SK-N-SH treated with all-trans-retinoic acid at 6 μM for 48 hours (cell line): Measurements from ENCODE around the gene MTUS2.

ENCODE experiments used
- ATAC-seq: fragments of 200-7000 bp; cut with Tn5 transposase; 3 replicates; pipeline ENCODE4 v1.9.1; 2020; ENCODE audit warnings: mild to moderate bottlenecking, moderate library complexity
- ARNTL ChIP-seq: fragments of 450-650 bp; formaldehyde crosslinking; IDR thresholded peaks from 2 replicates; pipeline ENCODE4 v1.5.0; 2020; ENCODE audit warnings: low read depth, mild to moderate bottlenecking, moderate library complexity, borderline replicate concordance
- BACH2 ChIP-seq: fragments of 250-450 bp; sonication (Bioruptor Pico); IDR thresholded peaks from 2 replicates; pipeline ENCODE4 v1.9.0; 2021; ENCODE audit warnings: mild to moderate bottlenecking, borderline replicate concordance
- CSDC2 ChIP-seq: fragments of 250-450 bp; sonication (Bioruptor Pico); IDR thresholded peaks from 2 replicates; pipeline ENCODE4 v1.5.0; 2020; ENCODE audit warnings: mild to moderate bottlenecking, moderate library complexity
- ESRRG ChIP-seq: fragments of 250-450 bp; sonication (Bioruptor Pico); IDR thresholded peaks from 2 replicates; pipeline ENCODE4 v1.6.1; 2021; ENCODE audit warnings: mild to moderate bottlenecking
- GLIS3 ChIP-seq: fragments of 250-450 bp; sonication (Bioruptor Pico); IDR thresholded peaks from 2 replicates; pipeline ENCODE4 v1.5.0; 2020; ENCODE audit warnings: mild to moderate bottlenecking, moderate library complexity
- ISL1 ChIP-seq: fragments of 250-450 bp; sonication (Bioruptor Pico); IDR thresholded peaks from 2 replicates; pipeline ENCODE4 v2.1.2; 2022; ENCODE audit warnings: mild to moderate bottlenecking, moderate library complexity
- OSR1 ChIP-seq: fragments of 250-450 bp; sonication (Bioruptor Pico); IDR thresholded peaks from 2 replicates; pipeline ENCODE4 v1.8.0; 2022; ENCODE audit warnings: moderate library complexity, mild to moderate bottlenecking, inconsistent platforms
- PPARA ChIP-seq: fragments of 250-450 bp; sonication (Bioruptor Pico); IDR thresholded peaks from 2 replicates; pipeline ENCODE4 v1.5.0; 2020; ENCODE audit warnings: mild to moderate bottlenecking, borderline replicate concordance
- RARB ChIP-seq: fragments of 250-450 bp; sonication (Bioruptor Pico); IDR thresholded peaks from 2 replicates; pipeline ENCODE4 v1.8.0; 2021; ENCODE audit warnings: mild to moderate bottlenecking, moderate library complexity
- SNAI2 ChIP-seq: fragments of 250-450 bp; sonication (Bioruptor Pico); IDR thresholded peaks from 2 replicates; pipeline ENCODE4 v1.5.0; 2020; ENCODE audit warnings: mild to moderate bottlenecking, moderate library complexity
- TCF4 ChIP-seq: fragments of 250-450 bp; sonication (Bioruptor Pico); IDR thresholded peaks from 2 replicates; pipeline ENCODE4 v1.8.0; 2021; ENCODE audit warnings: mild to moderate bottlenecking, moderate library complexity, borderline replicate concordance
- TOX ChIP-seq: fragments of 250-450 bp; sonication (Bioruptor Pico); IDR thresholded peaks from 2 replicates; pipeline ENCODE4 v1.8.0; 2021; ENCODE audit warnings: mild to moderate bottlenecking, moderate library complexity, borderline replicate concordance
- ZC3H10 ChIP-seq: fragments of 250-450 bp; sonication (Bioruptor Pico); IDR thresholded peaks from 2 replicates; pipeline ENCODE4 v1.5.1; 2021; ENCODE audit warnings: mild to moderate bottlenecking, moderate library complexity
- ZFP3 ChIP-seq: fragments of 250-450 bp; sonication (Bioruptor Pico); IDR thresholded peaks from 2 replicates; pipeline ENCODE4 v1.5.0; 2020; ENCODE audit warnings: mild to moderate bottlenecking, moderate library complexity
- ZFP30 ChIP-seq: fragments of 450-650 bp; formaldehyde crosslinking; IDR thresholded peaks from 2 replicates; pipeline ENCODE4 v1.5.0; 2022; ENCODE audit warnings: mild to moderate bottlenecking, moderate library complexity
- ZNF565 ChIP-seq: fragments of 450-650 bp; formaldehyde crosslinking; conservative IDR thresholded peaks from 2 replicates; pipeline ENCODE4 v1.5.0; 2020; ENCODE audit warnings: low read depth, mild to moderate bottlenecking, moderate library complexity
- ZNF70 ChIP-seq: fragments of 450-650 bp; formaldehyde crosslinking; IDR thresholded peaks from 2 replicates; pipeline ENCODE4 v1.5.0; 2020; ENCODE audit warnings: mild to moderate bottlenecking, moderate library complexity
- ZNF8 ChIP-seq: fragments of 450-650 bp; formaldehyde crosslinking; IDR thresholded peaks from 2 replicates; pipeline ENCODE4 v1.5.0; 2020; ENCODE audit warnings: mild to moderate bottlenecking, moderate library complexity
- TF ChIP-seq, protein P1 (sequence below): fragments of 250-450 bp; sonication (Bioruptor Pico); IDR thresholded peaks from 2 replicates; pipeline ENCODE4 v1.8.0; 2020; ENCODE audit warnings: mild to moderate bottlenecking, moderate library complexity, borderline replicate concordance
- TF ChIP-seq, protein P2 (sequence below): fragments of 250-450 bp; sonication (Bioruptor Pico); IDR thresholded peaks from 2 replicates; pipeline ENCODE4 v1.8.0; 2021; ENCODE audit warnings: low read depth, mild to moderate bottlenecking, moderate library complexity, borderline replicate concordance
- TF ChIP-seq, protein P3 (sequence below): fragments of 250-450 bp; sonication (Bioruptor Pico); IDR thresholded peaks from 2 replicates; pipeline ENCODE4 v1.5.0; 2020; ENCODE audit warnings: mild to moderate bottlenecking, moderate library complexity
- TF ChIP-seq, protein P4 (sequence below): fragments of 250-450 bp; sonication (Bioruptor Pico); IDR thresholded peaks from 2 replicates; pipeline ENCODE4 v1.5.1; 2021; ENCODE audit warnings: mild to moderate bottlenecking, moderate library complexity
- TF ChIP-seq, protein P5 (sequence below): fragments of 250-450 bp; sonication (Bioruptor Pico); IDR thresholded peaks from 2 replicates; pipeline ENCODE4 v1.5.1; 2020; ENCODE audit warnings: low read depth, mild to moderate bottlenecking, moderate library complexity

The MTUS2 gene

DNA sequence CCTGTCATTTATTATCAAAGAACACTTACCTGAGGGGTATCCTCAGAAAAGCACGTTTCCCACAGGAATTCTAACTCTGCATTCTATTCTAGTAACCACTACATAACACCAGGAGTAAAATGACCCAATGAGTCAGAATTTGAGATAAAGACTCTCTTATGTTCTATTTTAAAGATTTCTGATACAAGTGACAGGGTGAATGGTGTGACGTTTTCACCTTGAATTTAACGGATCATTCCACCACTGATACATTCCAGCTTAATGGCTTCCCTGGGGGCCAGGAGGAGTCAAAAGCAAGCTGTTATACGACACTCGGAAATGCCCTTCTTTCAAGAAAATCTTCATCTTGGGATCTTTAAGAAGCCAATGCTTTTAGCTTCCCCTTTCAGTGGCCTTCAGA lies 720.2 kb downstream of the MTUS2 start:
- TF ChIP-seq, protein P1, sequence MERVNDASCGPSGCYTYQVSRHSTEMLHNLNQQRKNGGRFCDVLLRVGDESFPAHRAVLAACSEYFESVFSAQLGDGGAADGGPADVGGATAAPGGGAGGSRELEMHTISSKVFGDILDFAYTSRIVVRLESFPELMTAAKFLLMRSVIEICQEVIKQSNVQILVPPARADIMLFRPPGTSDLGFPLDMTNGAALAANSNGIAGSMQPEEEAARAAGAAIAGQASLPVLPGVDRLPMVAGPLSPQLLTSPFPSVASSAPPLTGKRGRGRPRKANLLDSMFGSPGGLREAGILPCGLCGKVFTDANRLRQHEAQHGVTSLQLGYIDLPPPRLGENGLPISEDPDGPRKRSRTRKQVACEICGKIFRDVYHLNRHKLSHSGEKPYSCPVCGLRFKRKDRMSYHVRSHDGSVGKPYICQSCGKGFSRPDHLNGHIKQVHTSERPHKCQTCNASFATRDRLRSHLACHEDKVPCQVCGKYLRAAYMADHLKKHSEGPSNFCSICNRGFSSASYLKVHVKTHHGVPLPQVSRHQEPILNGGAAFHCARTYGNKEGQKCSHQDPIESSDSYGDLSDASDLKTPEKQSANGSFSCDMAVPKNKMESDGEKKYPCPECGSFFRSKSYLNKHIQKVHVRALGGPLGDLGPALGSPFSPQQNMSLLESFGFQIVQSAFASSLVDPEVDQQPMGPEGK (CRISPR knock-in tag) = no peak
- TF ChIP-seq ZFP30 (CRISPR knock-in tag) (no peak), BACH2 (CRISPR knock-in tag) (no peak), ZC3H10 (CRISPR knock-in tag) (no peak), ZNF8 (CRISPR knock-in tag) (no peak), PPARA (CRISPR knock-in tag) (no peak), OSR1 (CRISPR knock-in tag) (no peak), RARB (CRISPR knock-in tag) (no peak), SNAI2 (CRISPR knock-in tag) (no peak), ESRRG (CRISPR knock-in tag) (no peak), TCF4 (no peak), ZFP3 (CRISPR knock-in tag) (no peak), CSDC2 (CRISPR knock-in tag) (no peak), GLIS3 (no peak)
- TF ChIP-seq, protein P2, sequence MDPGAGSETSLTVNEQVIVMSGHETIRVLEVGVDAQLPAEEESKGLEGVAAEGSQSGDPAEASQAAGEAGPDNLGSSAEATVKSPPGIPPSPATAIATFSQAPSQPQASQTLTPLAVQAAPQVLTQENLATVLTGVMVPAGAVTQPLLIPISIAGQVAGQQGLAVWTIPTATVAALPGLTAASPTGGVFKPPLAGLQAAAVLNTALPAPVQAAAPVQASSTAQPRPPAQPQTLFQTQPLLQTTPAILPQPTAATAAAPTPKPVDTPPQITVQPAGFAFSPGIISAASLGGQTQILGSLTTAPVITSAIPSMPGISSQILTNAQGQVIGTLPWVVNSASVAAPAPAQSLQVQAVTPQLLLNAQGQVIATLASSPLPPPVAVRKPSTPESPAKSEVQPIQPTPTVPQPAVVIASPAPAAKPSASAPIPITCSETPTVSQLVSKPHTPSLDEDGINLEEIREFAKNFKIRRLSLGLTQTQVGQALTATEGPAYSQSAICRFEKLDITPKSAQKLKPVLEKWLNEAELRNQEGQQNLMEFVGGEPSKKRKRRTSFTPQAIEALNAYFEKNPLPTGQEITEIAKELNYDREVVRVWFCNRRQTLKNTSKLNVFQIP (CRISPR knock-in tag) = no peak
- TF ChIP-seq, protein P3, sequence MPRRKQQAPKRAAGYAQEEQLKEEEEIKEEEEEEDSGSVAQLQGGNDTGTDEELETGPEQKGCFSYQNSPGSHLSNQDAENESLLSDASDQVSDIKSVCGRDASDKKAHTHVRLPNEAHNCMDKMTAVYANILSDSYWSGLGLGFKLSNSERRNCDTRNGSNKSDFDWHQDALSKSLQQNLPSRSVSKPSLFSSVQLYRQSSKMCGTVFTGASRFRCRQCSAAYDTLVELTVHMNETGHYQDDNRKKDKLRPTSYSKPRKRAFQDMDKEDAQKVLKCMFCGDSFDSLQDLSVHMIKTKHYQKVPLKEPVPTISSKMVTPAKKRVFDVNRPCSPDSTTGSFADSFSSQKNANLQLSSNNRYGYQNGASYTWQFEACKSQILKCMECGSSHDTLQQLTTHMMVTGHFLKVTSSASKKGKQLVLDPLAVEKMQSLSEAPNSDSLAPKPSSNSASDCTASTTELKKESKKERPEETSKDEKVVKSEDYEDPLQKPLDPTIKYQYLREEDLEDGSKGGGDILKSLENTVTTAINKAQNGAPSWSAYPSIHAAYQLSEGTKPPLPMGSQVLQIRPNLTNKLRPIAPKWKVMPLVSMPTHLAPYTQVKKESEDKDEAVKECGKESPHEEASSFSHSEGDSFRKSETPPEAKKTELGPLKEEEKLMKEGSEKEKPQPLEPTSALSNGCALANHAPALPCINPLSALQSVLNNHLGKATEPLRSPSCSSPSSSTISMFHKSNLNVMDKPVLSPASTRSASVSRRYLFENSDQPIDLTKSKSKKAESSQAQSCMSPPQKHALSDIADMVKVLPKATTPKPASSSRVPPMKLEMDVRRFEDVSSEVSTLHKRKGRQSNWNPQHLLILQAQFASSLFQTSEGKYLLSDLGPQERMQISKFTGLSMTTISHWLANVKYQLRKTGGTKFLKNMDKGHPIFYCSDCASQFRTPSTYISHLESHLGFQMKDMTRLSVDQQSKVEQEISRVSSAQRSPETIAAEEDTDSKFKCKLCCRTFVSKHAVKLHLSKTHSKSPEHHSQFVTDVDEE (CRISPR knock-in tag) = no peak
- no peak for ATAC-seq

DNA sequence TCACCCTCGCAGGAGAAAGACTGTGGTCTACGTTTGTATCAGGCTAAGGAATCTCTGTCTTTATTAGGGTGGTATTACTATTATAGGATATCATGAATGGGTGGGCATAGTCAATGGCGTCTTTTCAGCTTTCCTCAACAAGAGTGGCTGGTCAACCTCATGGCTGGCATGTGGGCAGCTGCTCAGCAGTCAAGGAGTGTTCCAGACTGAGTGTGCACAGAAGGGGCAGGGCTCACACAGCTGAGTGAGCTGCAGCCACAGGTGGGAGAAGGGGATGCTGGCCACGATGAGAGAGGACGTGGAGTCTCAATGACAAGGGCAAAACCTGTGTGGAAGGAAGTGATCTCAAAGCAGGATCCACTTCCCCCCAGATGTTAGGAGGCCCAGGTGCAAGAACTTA lies 720.7 kb downstream of the MTUS2 start:
- TF ChIP-seq OSR1 (CRISPR knock-in tag) (no peak), ZNF70 (CRISPR knock-in tag) (no peak), ARNTL (CRISPR knock-in tag) (no peak), ZNF8 (CRISPR knock-in tag) (no peak), ZC3H10 (CRISPR knock-in tag) (no peak), BACH2 (CRISPR knock-in tag) (no peak), PPARA (CRISPR knock-in tag) (no peak), ZFP30 (CRISPR knock-in tag) (no peak), ZNF565 (CRISPR knock-in tag) (no peak), SNAI2 (CRISPR knock-in tag) (no peak), ZFP3 (CRISPR knock-in tag) (no peak), RARB (CRISPR knock-in tag) (no peak)
- TF ChIP-seq, protein P4, sequence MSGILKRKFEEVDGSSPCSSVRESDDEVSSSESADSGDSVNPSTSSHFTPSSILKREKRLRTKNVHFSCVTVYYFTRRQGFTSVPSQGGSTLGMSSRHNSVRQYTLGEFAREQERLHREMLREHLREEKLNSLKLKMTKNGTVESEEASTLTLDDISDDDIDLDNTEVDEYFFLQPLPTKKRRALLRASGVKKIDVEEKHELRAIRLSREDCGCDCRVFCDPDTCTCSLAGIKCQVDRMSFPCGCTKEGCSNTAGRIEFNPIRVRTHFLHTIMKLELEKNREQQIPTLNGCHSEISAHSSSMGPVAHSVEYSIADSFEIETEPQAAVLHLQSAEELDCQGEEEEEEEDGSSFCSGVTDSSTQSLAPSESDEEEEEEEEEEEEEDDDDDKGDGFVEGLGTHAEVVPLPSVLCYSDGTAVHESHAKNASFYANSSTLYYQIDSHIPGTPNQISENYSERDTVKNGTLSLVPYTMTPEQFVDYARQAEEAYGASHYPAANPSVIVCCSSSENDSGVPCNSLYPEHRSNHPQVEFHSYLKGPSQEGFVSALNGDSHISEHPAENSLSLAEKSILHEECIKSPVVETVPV = no peak
- TF ChIP-seq, all 23 proteins: peak for 0
- no peak for ATAC-seq

DNA sequence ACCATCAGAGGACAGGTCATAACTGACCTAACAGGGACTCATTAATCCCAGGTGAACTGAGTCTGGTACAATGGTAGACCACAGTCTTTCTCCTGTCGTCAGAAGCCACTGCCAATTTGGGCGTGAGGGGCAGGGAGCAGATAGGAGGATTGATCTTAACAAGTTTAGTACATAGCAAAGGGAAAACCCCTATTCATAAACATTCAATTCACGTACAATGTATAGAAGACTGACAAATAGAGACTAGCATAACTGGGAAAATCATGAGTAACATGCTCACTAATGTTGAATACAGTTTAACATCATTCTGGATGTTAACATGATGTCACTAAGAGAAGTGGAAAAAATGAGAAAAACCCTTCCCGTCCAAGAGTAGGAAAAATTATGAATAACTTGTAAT lies 721.3 kb downstream of the MTUS2 start:
- no peak for ATAC-seq
- TF ChIP-seq ZNF565 (CRISPR knock-in tag) (no peak), PPARA (CRISPR knock-in tag) (no peak), ZFP3 (CRISPR knock-in tag) (no peak), ZC3H10 (CRISPR knock-in tag) (no peak), TOX (CRISPR knock-in tag) (no peak), SNAI2 (CRISPR knock-in tag) (no peak), RARB (CRISPR knock-in tag) (no peak), ISL1 (CRISPR knock-in tag) (no peak), GLIS3 (no peak), ESRRG (CRISPR knock-in tag) (no peak), ZNF70 (CRISPR knock-in tag) (no peak), CSDC2 (CRISPR knock-in tag) (no peak), ZFP30 (CRISPR knock-in tag) (no peak), OSR1 (CRISPR knock-in tag) (no peak)
- TF ChIP-seq, protein P4 = no peak
- TF ChIP-seq, protein P5, sequence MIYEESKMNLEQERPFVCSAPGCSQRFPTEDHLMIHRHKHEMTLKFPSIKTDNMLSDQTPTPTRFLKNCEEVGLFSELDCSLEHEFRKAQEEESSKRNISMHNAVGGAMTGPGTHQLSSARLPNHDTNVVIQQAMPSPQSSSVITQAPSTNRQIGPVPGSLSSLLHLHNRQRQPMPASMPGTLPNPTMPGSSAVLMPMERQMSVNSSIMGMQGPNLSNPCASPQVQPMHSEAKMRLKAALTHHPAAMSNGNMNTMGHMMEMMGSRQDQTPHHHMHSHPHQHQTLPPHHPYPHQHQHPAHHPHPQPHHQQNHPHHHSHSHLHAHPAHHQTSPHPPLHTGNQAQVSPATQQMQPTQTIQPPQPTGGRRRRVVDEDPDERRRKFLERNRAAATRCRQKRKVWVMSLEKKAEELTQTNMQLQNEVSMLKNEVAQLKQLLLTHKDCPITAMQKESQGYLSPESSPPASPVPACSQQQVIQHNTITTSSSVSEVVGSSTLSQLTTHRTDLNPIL (CRISPR knock-in tag) = no peak
- TF ChIP-seq, protein P2 (CRISPR knock-in tag) = no peak
